H1 (cell line): ENCODE results near the gene ADCY3. TPM values are rescaled to one million over a fixed set of nuclear protein-coding genes. Genes with fewer than 3 reads are reported as not detected.

Experiments used
- CTCF ChIA-PET: fragments of 300-600 bp; sonication (Branson Sonifier 250); formaldehyde crosslinking; loops from one replicate; lab custom pipeline; 2021; ENCODE audit not compliant: partially characterized antibody; lab: Charles Lee
- POLR2A ChIA-PET: fragments of 300-600 bp; sonication (Branson Sonifier 250); formaldehyde crosslinking; loops from one replicate; lab custom pipeline; 2021; ENCODE audit warnings: inconsistent platforms; ENCODE audit not compliant: partially characterized antibody; lab: Charles Lee
- DNase-seq, 2 experiments: peaks; one replicate each; pipeline versions ENCODE4 v3.0.0 to v3.0.0-alpha.2; 2010 to 2022; ENCODE audit warnings: low spot score in 2 of 2, low read depth in 1 of 2, mixed read lengths in 1 of 2
- FAIRE-seq: peaks from 2 replicates; lab custom pipeline; 2011; peaks lifted over from hg19 to GRCh38; lab: Jason Lieb, UNC
- H2AFZ ChIP-seq: 2 replicates; pipeline ENCODE4 v1.8.1; 2012; ENCODE audit warnings: low read length, inconsistent platforms
- H2AK5ac ChIP-seq: 2 replicates; pipeline ENCODE4 v1.6.1; 2013; ENCODE audit warnings: low read depth, low read length
- H2BK120ac ChIP-seq: replicated peaks from 2 replicates; pipeline ENCODE3; 2013; ENCODE audit warnings: low read depth, low read length, inconsistent platforms
- H2BK12ac ChIP-seq: 2 replicates; pipeline ENCODE4 v1.6.1; 2013; ENCODE audit warnings: low read depth, low read length
- H2BK15ac ChIP-seq: 2 replicates; pipeline ENCODE4 v1.6.1; 2013; ENCODE audit warnings: low read length
- H2BK20ac ChIP-seq: 2 replicates; pipeline ENCODE4 v1.6.1; 2013; ENCODE audit warnings: low read length
- H2BK5ac ChIP-seq: 2 replicates; pipeline ENCODE4 v1.6.1; 2013; ENCODE audit warnings: low read depth, low read length
- H3K14ac ChIP-seq: 2 replicates; pipeline ENCODE4 v1.6.1; 2013; ENCODE audit warnings: inconsistent platforms; ENCODE audit not compliant: insufficient read length
- H3K18ac ChIP-seq: 2 replicates; pipeline ENCODE4 v1.6.1; 2013; ENCODE audit warnings: low read length; ENCODE audit errors: extremely low read depth
- H3K23ac ChIP-seq: 2 replicates; pipeline ENCODE4 v1.6.1; 2013; ENCODE audit warnings: inconsistent platforms; ENCODE audit not compliant: insufficient read length
- H3K23me2 ChIP-seq: 2 replicates; pipeline ENCODE4 v1.6.1; 2013; ENCODE audit warnings: low read depth, low read length
- H3K27ac ChIP-seq: 2 replicates; pipeline ENCODE4 v1.6.1; 2011; ENCODE audit warnings: low read depth, low read length, inconsistent platforms
- H3K27me3 ChIP-seq, 4 experiments: replicated peaks in 1 of 4; 1 replicate in 1 of 4; 2 replicates in 3 of 4; pipeline versions ENCODE4 v1.6.1 to v1.8.1; 2011 to 2013; ENCODE audit warnings: low read length in 3 of 4, mild to moderate bottlenecking in 3 of 4, inconsistent platforms in 2 of 4, mixed read lengths in 2 of 4, moderate library complexity in 1 of 4; ENCODE audit not compliant: control insufficient read depth in 3 of 4, insufficient read depth in 3 of 4; ENCODE audit errors: extremely low read depth in 1 of 4
- H3K36me3 ChIP-seq, 4 experiments: 2 replicates each; pipeline versions ENCODE4 v1.6.1 to v1.8.1; 2011 to 2013; ENCODE audit warnings: mild to moderate bottlenecking in 4 of 4, low read length in 3 of 4, moderate library complexity in 2 of 4, control low read depth in 1 of 4, inconsistent platforms in 1 of 4; ENCODE audit not compliant: insufficient read depth in 4 of 4, control insufficient read depth in 2 of 4
- H3K4ac ChIP-seq: replicated peaks from 2 replicates; pipeline ENCODE3; 2013; ENCODE audit warnings: low read length, low read depth, mixed read lengths, inconsistent platforms; ENCODE audit not compliant: insufficient read length
- H3K4me1 ChIP-seq, 4 experiments: replicated peaks in 1 of 4; 1 replicate in 1 of 4; 2 replicates in 3 of 4; pipeline versions ENCODE4 v1.6.1 to v1.8.1; 2011 to 2013; ENCODE audit warnings: low read length in 3 of 4, inconsistent platforms in 2 of 4, mixed read lengths in 1 of 4; ENCODE audit not compliant: insufficient read depth in 4 of 4, control insufficient read depth in 3 of 4
- H3K4me2 ChIP-seq, 2 experiments: 2 replicates each; pipeline versions ENCODE4 v1.6.1 to v1.8.1; 2011 to 2013; ENCODE audit warnings: low read depth in 2 of 2, low read length in 2 of 2, control low read depth in 1 of 2, inconsistent platforms in 1 of 2, mild to moderate bottlenecking in 1 of 2; ENCODE audit not compliant: insufficient read depth in 1 of 2
- H3K4me3 ChIP-seq, 4 experiments: fragments of 200-600, 300-600 bp in 1 of 4; sonication (generic), shearing (Covaris generic), sonication (Bioruptor Twin) in 1 of 4; 2 replicates each; pipeline versions ENCODE4 v1.5.1 to v1.8.1; 2011 to 2016; ENCODE audit warnings: low read length in 4 of 4, low read depth in 3 of 4, control low read depth in 2 of 4, inconsistent platforms in 2 of 4, mild to moderate bottlenecking in 2 of 4, mixed read lengths in 1 of 4, moderate library complexity in 1 of 4; ENCODE audit not compliant: insufficient read depth in 2 of 4; ENCODE audit errors: extremely low read depth in 1 of 4
- H3K56ac ChIP-seq: replicated peaks from 2 replicates; pipeline ENCODE3; 2013; ENCODE audit warnings: low read depth, mild to moderate bottlenecking, mixed read lengths, low read length, inconsistent platforms; ENCODE audit not compliant: insufficient read length
- H3K79me1 ChIP-seq: 2 replicates; pipeline ENCODE4 v1.6.1; 2013; ENCODE audit warnings: low read depth, low read length, control low read depth
- H3K79me2 ChIP-seq, 2 experiments: 2 replicates each; pipeline versions ENCODE4 v1.6.1 to v1.8.1; 2012 to 2013; ENCODE audit warnings: low read length in 2 of 2, mild to moderate bottlenecking in 2 of 2, inconsistent platforms in 1 of 2; ENCODE audit not compliant: insufficient read depth in 2 of 2, control insufficient read depth in 1 of 2
- H3K9ac ChIP-seq, 4 experiments: replicated peaks in 1 of 4; 1 replicate in 1 of 4; 2 replicates in 3 of 4; pipeline versions ENCODE4 v1.6.1 to v1.8.1; 2011 to 2013; ENCODE audit warnings: low read depth in 3 of 4, low read length in 3 of 4, control low read depth in 2 of 4, mild to moderate bottlenecking in 2 of 4, moderate library complexity in 2 of 4, inconsistent platforms in 1 of 4; ENCODE audit errors: extremely low read depth in 1 of 4
- H3K9me3 ChIP-seq, 2 experiments: 2 replicates each; pipeline versions ENCODE4 v1.6.1 to v1.8.1; 2012 to 2013; ENCODE audit warnings: mild to moderate bottlenecking in 2 of 2, moderate library complexity in 2 of 2, control low read depth in 1 of 2, inconsistent platforms in 1 of 2, low read depth in 1 of 2, low read length in 1 of 2, mixed read lengths in 1 of 2; ENCODE audit not compliant: insufficient read depth in 2 of 2
- H4K20me1 ChIP-seq, 2 experiments: replicated peaks in 1 of 2; 2 replicates each; pipeline versions ENCODE3 to v1.8.1; 2011 to 2013; ENCODE audit warnings: inconsistent platforms in 2 of 2, low read length in 2 of 2, mild to moderate bottlenecking in 1 of 2; ENCODE audit not compliant: insufficient read depth in 2 of 2, control insufficient read depth in 1 of 2
- H4K5ac ChIP-seq: 2 replicates; pipeline ENCODE4 v1.6.1; 2013; ENCODE audit warnings: low read length, low read depth, mixed read lengths, inconsistent platforms; ENCODE audit not compliant: insufficient read length
- H4K8ac ChIP-seq: 2 replicates; pipeline ENCODE4 v1.8.0; 2013; ENCODE audit warnings: mild to moderate bottlenecking, moderate library complexity, low read length, inconsistent platforms; ENCODE audit not compliant: insufficient read depth; ENCODE audit errors: extremely low read depth
- H4K91ac ChIP-seq: replicated peaks from 2 replicates; pipeline ENCODE3; 2013; ENCODE audit warnings: low read length, mixed read lengths, inconsistent platforms; ENCODE audit not compliant: insufficient read length
- RBBP5 ChIP-seq: IDR thresholded peaks from 2 replicates; pipeline ENCODE4 v1.7.1; 2012; ENCODE audit warnings: low read depth, mild to moderate bottlenecking, inconsistent platforms, low read length, moderate library complexity, borderline replicate concordance
- TCF12 ChIP-seq: IDR thresholded peaks from 2 replicates; pipeline ENCODE4 v1.6.1; 2011; ENCODE audit warnings: low read depth, mild to moderate bottlenecking, low read length
- YY1 ChIP-seq: IDR thresholded peaks from 2 replicates; pipeline ENCODE4 v1.6.1; 2011; ENCODE audit warnings: low read depth, mild to moderate bottlenecking, low read length
- WGBS, 2 experiments: shearing (Covaris generic) in 1 of 2; methylation state at CpG; one replicate each; pipeline versions ENCODE4 v1.1.6 to v1.1.7; 2013 to 2015; ENCODE audit warnings: low lambda C conversion rate in 2 of 2, mixed read lengths in 2 of 2, inconsistent platforms in 1 of 2, low coverage in 1 of 2, missing lambda C conversion rate in 1 of 2; ENCODE audit not compliant: insufficient replicate concordance in 2 of 2, insufficient coverage in 1 of 2, insufficient read length in 1 of 2; ENCODE audit errors: extremely low coverage in 1 of 2, missing lambda C conversion rate in 1 of 2; 5-methylcytosine and 5-hydroxymethylcytosine counted together
- polyA plus RNA-seq, 7 experiments: library from polyadenylated mRNA; depleted of rRNA in 3 of 7; stranded (reverse) in 5 of 7; unstranded in 2 of 7; fragments of >200 nt in 5 of 7; fragments of 200-250 nt in 2 of 7; gene quantifications; 1 replicate in 5 of 7; 2 replicates in 1 of 7; 4 replicates in 1 of 7; pipeline versions ENCODE4 v1.2.1 to v1.2.3, GENCODE V29; 2011 to 2013; ENCODE audit warnings: missing spikeins in 2 of 7, mixed read lengths in 2 of 7
- total RNA-seq: library from RNA; stranded (reverse); fragmentation: NEBNext Ultra II Directional; extraction: Animal tissue kit (Norgen Biotek cat#: 25700); gene quantifications from 2 replicates; pipeline ENCODE4 v1.2.1, GENCODE V29; 2021

Gene ADCY3
- total and polyA plus RNA-seq, 2 of the 8 experiments (the other 6 are each of a cell fraction or from before 2014, with no cell fraction given), result 45.1 to 52.9 TPM

- no peak overlapping the region for H2BK12ac ChIP-seq
- H3K9me3 ChIP-seq, result peaks cover 0 to 3% of the 10 kb centered on the region in 2 experiments; a peak in 1 of 4 replicates
- H3K56ac ChIP-seq, result no peak overlapping the region
- FAIRE-seq, result no peak
- no peak overlapping the region for H4K91ac ChIP-seq
- no peak overlapping the region for H3K14ac ChIP-seq
- H4K20me1 ChIP-seq, result peaks cover 1 to 2% of the 10 kb centered on the region in 2 experiments
- H3K36me3 ChIP-seq, result 0 out of 8 replicates have a peak, but pooled peaks cover 0 to 3% (median 0%) of the 10 kb centered on the region in 4 experiments
- H3K4me1 ChIP-seq, result peaks cover 0 to 3% (median 0%) of the 10 kb centered on the region in 4 experiments; a peak in 2 of 7 replicates
- H2BK120ac ChIP-seq, result no peak overlapping the region
- TF ChIP-seq TCF12, result no peak
- no peak for TF ChIP-seq RBBP5
- TF ChIP-seq YY1, result no peak
- H3K18ac ChIP-seq, result no peak overlapping the region
- no peak overlapping the region for H3K23ac ChIP-seq
- H3K23me2 ChIP-seq, result no peaks in the 10 kb centered on the region
- no peak overlapping the region for H4K5ac ChIP-seq
- no peak overlapping the region for H2BK15ac ChIP-seq
- no peak overlapping the region for H3K4ac ChIP-seq
- no peaks in the 10 kb centered on the region for H3K27me3 ChIP-seq
- no peak overlapping the region for H2BK5ac ChIP-seq
- no peak overlapping the region for H3K27ac ChIP-seq
- 88% methylated on average over 6 of the region's 6 CpGs; no CpG with 5 or more reads in 1 of the 2 experiments for WGBS, 2 experiments
- ChIA-PET POLR2A (no interaction called here), CTCF (no interaction called here)
- no peak overlapping the region for H2AK5ac ChIP-seq
- no peak overlapping the region for H3K4me3 ChIP-seq
- DNase-seq, result no peak
- H3K79me1 ChIP-seq, result peaks cover 5% of the 10 kb centered on the region
- no peak overlapping the region for H2AFZ ChIP-seq
- H2BK20ac ChIP-seq, result no peak overlapping the region
- H3K9ac ChIP-seq, result no peak overlapping the region
- H4K8ac ChIP-seq, result no peak overlapping the region
- no peak overlapping the region for H3K4me2 ChIP-seq
- peaks cover 0 to 4% of the 10 kb centered on the region in 2 experiments; a peak in 2 of 4 replicates for H3K79me2 ChIP-seq
These were observed 13.6 kb downstream of the ADCY3 start for GRCh38 chr2:24906466-24906865.
